Left forelimb (tissue), 1 donor: ENCODE results near the gene CPLANE2.

ENCODE experiments used
- DNase-seq: peaks from one replicate; pipeline ENCODE4 v3.0.0-alpha.2; 2018; ENCODE audit warnings: low spot score

Gene CPLANE2

DNA sequence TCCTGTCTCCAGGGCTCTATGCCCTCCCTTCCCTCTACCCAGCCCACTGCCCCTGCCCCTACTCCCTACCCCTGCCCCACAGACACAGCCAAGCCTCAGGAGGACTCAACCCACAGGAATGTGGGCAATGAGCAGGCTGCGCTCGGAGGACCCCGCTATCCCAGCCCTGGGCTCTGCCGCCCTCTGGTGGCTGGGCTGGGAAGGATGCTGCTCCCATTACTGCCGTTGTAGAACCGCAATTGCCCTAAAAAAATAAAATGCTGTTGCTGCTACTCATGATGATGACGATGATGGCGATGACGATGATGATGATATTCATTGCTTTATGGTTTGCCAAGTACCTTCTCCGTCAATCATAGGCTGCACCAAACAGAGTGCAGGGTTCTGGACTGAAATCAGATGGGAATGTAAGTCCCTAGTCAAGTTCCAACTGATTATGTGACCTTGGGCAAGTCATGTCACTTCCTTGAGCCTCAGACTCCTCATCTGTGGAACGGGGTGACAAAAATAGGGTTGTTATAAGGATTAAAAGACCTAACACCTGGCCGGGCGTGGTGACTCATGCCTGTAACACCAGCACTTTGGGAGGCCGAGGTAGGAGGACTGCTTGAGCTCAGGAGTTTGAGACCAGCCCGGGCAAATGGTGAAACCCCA, 49.1 kb downstream of the CPLANE2 start:
- peak; percentile 83 for DNase-seq

- no peak for DNase-seq
These were observed 50.2 kb downstream of the CPLANE2 start for GRCh38 chr1:16186655-16187235.

DNA sequence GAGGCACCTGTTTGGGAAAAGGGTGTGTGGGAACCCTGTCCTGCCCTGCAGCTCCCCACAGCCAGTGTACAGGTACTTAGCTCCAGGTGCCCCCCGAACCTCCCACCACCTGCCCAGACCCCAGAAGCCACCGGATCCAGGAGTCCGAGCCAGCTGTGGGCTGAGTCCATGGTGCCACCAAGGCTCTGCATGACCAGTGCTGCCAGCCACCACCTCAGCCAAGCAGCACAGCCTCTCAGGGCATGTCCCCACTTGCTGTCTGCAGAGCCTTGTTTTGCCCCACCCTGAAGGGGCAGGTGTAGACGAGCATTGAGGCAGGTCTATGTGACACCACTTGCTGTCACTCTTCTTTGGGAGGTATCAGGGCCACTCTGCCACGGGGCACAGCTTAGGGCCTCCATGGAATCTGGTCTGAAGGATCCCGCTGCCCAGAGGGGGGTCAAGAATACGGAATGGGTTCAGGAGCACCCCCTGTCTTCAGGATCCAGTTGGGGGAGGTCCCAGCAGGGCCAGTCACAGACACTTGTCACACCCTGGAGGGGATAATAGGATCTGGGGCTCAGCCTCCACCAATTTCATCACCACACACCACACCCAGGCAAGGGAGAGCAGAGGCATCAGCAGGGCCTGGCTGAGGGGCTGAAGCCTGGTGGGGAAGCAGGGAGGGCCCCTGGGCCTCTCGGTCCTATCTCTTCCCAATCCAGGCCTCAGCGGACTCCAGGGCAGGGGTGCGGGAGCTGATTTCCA, 52.3 kb downstream of the CPLANE2 start:
- DNase-seq, result no peak

GRCh38 chr1:16183765-16184556, 53.0 kb downstream of the CPLANE2 start:
- DNase-seq, result no peak

- no peak for DNase-seq
These were observed 53.8 kb downstream of the CPLANE2 start for GRCh38 chr1:16183179-16183578.

- peak; percentile 84 for DNase-seq
These were observed 54.9 kb downstream of the CPLANE2 start for GRCh38 chr1:16181887-16182719.
